OCI-LY7 (cell line): ENCODE results near the gene IFNL2. TPM values are rescaled to one million over a fixed set of nuclear protein-coding genes. Genes with fewer than 3 reads are reported as not detected.

Experiments
- BruUV-seq: library from RNA; stranded (reverse); fragments of 400-500 nt; replicated peaks from 2 replicates; lab custom pipeline; 2021; lab: Mats Ljungman, UMichigan
- CTCF ChIA-PET: fragments of 300-600 bp; sonication (Branson Sonifier 250); formaldehyde crosslinking; loops from one replicate; lab custom pipeline; 2022; ENCODE audit warnings: antibody characterized with exemption; ENCODE audit not compliant: unreplicated experiment; lab: Charles Lee
- POLR2A ChIA-PET: fragments of 300-600 bp; sonication (Branson Sonifier 250); formaldehyde crosslinking; loops from one replicate; lab custom pipeline; 2022; ENCODE audit warnings: antibody characterized with exemption; lab: Charles Lee
- DNase-seq: peaks from one replicate; pipeline ENCODE4 v3.0.0-alpha.2; 2015; ENCODE audit warnings: low spot score
- H2AFZ ChIP-seq: fragments of 200-600 bp; sonication (generic), shearing (Covaris generic); 2 replicates; pipeline ENCODE4 v1.6.1; 2014; ENCODE audit warnings: mild to moderate bottlenecking, antibody characterized with exemption, low read length, moderate library complexity
- H3K27ac ChIP-seq: fragments of 200-600 bp; sonication (generic); 2 replicates; pipeline ENCODE4 v1.5.1; 2014; ENCODE audit warnings: mixed run types, low read depth, mild to moderate bottlenecking, moderate library complexity, low read length, inconsistent platforms; ENCODE audit not compliant: poor library complexity, severe bottlenecking
- H3K36me3 ChIP-seq: fragments of 200-600 bp; sonication (generic); 2 replicates; pipeline ENCODE4 v1.6.1; 2014; ENCODE audit warnings: mild to moderate bottlenecking, antibody characterized with exemption, low read length, moderate library complexity, mixed read lengths; ENCODE audit not compliant: insufficient read depth
- H3K4me1 ChIP-seq: fragments of 200-600 bp; sonication (generic); 2 replicates; pipeline ENCODE4 v1.5.1; 2014; ENCODE audit warnings: mild to moderate bottlenecking, low read length; ENCODE audit not compliant: insufficient read depth, poor library complexity, severe bottlenecking
- H3K4me2 ChIP-seq: fragments of 200-600 bp; sonication (generic); 2 replicates; pipeline ENCODE4 v1.6.1; 2014; ENCODE audit warnings: mild to moderate bottlenecking, low read length
- H3K4me3 ChIP-seq: fragments of 200-600 bp; sonication (generic); 2 replicates; pipeline ENCODE4 v1.5.1; 2014; ENCODE audit warnings: mild to moderate bottlenecking, low read depth, low read length; ENCODE audit not compliant: poor library complexity, severe bottlenecking
- H3K79me2 ChIP-seq: fragments of 200-600 bp; sonication (generic); 2 replicates; pipeline ENCODE4 v1.6.1; 2016; ENCODE audit warnings: low read depth, mild to moderate bottlenecking, low read length, moderate library complexity, mixed read lengths; ENCODE audit not compliant: insufficient read depth
- H3K9me2 ChIP-seq: fragments of 200-600 bp; sonication (generic); 2 replicates; pipeline ENCODE4 v1.6.1; 2016; ENCODE audit warnings: mild to moderate bottlenecking, low read length, mixed read lengths; ENCODE audit not compliant: insufficient read depth
- H3K9me3 ChIP-seq: fragments of 200-600 bp; sonication (generic); 2 replicates; pipeline ENCODE4 v1.6.1; 2014; ENCODE audit warnings: mild to moderate bottlenecking, mixed run types, low read length, mixed read lengths
- H4K20me1 ChIP-seq: fragments of 200-600 bp; sonication (generic); 2 replicates; pipeline ENCODE4 v1.6.1; 2014; ENCODE audit warnings: mild to moderate bottlenecking, antibody characterized with exemption, low read length, moderate library complexity, mixed read lengths; ENCODE audit not compliant: insufficient read depth
- CTCF ChIP-seq: fragments of 200-600 bp; sonication (generic); conservative IDR thresholded peaks from 2 replicates; pipeline ENCODE4 v1.5.1; 2014; ENCODE audit warnings: mild to moderate bottlenecking, antibody characterized with exemption, low read length, moderate library complexity, mixed read lengths
- EZH2phosphoT487 ChIP-seq: fragments of 200-600 bp; sonication (generic); IDR thresholded peaks from 2 replicates; pipeline ENCODE4 v1.6.1; 2018; ENCODE audit warnings: low read depth, borderline replicate concordance, mild to moderate bottlenecking, mixed run types, antibody characterized with exemption, low read length, moderate library complexity, mixed read lengths
- intact Hi-C: fragments of 100-400 bp; cut with micrococcal nuclease; formaldehyde crosslinking; loops from one replicate; pipeline ENCODE4 v1.10.0; 2022; ENCODE audit not compliant: unreplicated experiment
- total RNA-seq, 2 experiments: library from RNA; depleted of rRNA in 1 of 2; stranded (reverse); fragments of >200 nt in 1 of 2; shearing (Covaris generic) in 1 of 2; gene quantifications; 2 replicates each; pipeline ENCODE4 v1.2.3, GENCODE V29; 2014 to 2022

IFNL2 gene
- total RNA-seq, 2 experiments from 2014 or later: not detected

DNA sequence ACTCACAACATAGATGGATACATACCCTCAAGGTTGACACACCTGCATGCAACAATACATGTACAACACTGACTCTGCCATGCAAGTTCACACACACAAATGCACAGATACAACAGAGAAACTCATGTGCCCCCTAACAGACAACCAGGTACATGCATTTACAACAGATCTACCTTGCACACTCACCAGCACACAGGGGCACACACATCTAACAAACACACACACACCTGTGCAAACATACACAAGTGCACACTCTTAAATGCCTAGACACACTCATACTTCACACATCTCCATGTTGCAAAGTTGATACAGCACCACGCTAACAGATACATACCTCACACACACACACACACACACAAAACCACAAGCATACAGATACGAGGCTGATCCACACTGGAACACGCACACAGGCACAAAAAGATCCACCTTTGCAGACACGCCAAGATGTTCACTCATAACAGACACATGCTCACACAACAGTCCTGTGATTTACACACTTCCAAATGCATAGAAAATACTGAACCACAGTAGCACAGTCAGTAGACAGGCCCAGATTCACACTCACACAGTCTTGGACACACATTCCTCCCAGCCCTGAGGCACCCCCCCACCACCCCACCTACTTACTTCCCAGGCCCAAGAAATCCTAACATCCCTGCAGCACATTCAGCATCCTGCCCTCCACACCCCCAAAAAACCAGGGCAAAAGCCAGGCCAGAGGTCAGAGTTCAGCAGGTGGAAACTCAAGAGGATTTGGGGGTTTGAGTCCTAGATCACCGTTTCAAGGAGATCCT, 51.1 kb downstream of the IFNL2 start:
- H4K20me1 ChIP-seq: no peaks in the 10 kb centered on the region
- POLR2A ChIA-PET: no interaction called here
- no peaks in the 10 kb centered on the region for H3K36me3 ChIP-seq
- no peaks in the 10 kb centered on the region for H3K79me2 ChIP-seq
- H3K9me3 ChIP-seq: no peaks in the 10 kb centered on the region
- H3K4me1 ChIP-seq: no peaks in the 10 kb centered on the region
- intact Hi-C loops: no loop called here
- BruUV-seq: no TSS peak
- H3K4me2 ChIP-seq: peak overlapping the region; percentile 6; the same call in 1 of the 2 replicates
- TF ChIP-seq CTCF (no peak), EZH2phosphoT487 (no peak)
- H2AFZ ChIP-seq: no peak overlapping the region
- no peak for DNase-seq
- H3K27ac ChIP-seq: no peak overlapping the region
- no peak overlapping the region for H3K4me3 ChIP-seq
- CTCF ChIA-PET: no interaction called here
- H3K9me2 ChIP-seq: no peaks in the 10 kb centered on the region

Other genes with a start within 250 kb of the IFNL2 start
- 1.0 TPM in 1 of 2 replicates, not detected in the other for gene FBXO27, start 235.8 kb upstream of the IFNL2 start, total RNA-seq (2014; rRNA removed; shearing (Covaris generic))
- 9.6 and 10.5 TPM in 2 replicates for gene FBXO27, start 235.8 kb upstream of the IFNL2 start, total RNA-seq (2022)
- not detected in 2 replicates for gene ACP7, start 184.0 kb upstream of the IFNL2 start, total RNA-seq (2014; rRNA removed; shearing (Covaris generic))
- gene ACP7, start 184.0 kb upstream of the IFNL2 start, total RNA-seq (2022): not detected in 2 replicates
- 7.8 and 8.1 TPM in 2 replicates for gene PAK4, start 142.6 kb upstream of the IFNL2 start, total RNA-seq (2014; rRNA removed; shearing (Covaris generic))
- 26.7 and 34.8 TPM in 2 replicates for gene PAK4, start 142.6 kb upstream of the IFNL2 start, total RNA-seq (2022)
- gene NCCRP1, start 71.4 kb upstream of the IFNL2 start, total RNA-seq (2014; rRNA removed; shearing (Covaris generic)): not detected in 2 replicates
- not detected in 2 replicates for gene NCCRP1, start 71.4 kb upstream of the IFNL2 start, total RNA-seq (2022)
- gene SYCN, start 64.1 kb upstream of the IFNL2 start, total RNA-seq (2014; rRNA removed; shearing (Covaris generic)): not detected in 2 replicates
- not detected in 2 replicates for gene SYCN, start 64.1 kb upstream of the IFNL2 start, total RNA-seq (2022)
- gene IFNL3, start 23.4 kb upstream of the IFNL2 start, total RNA-seq (2014; rRNA removed; shearing (Covaris generic)): not detected in 2 replicates
- gene IFNL3, start 23.4 kb upstream of the IFNL2 start, total RNA-seq (2022): not detected in 2 replicates
- not detected in 2 replicates for gene IFNL4, start 19.5 kb upstream of the IFNL2 start, total RNA-seq (2014; rRNA removed; shearing (Covaris generic))
- gene IFNL4, start 19.5 kb upstream of the IFNL2 start, total RNA-seq (2022): not detected in 2 replicates
- gene IFNL1, start 28.0 kb downstream of the IFNL2 start, total RNA-seq (2014; rRNA removed; shearing (Covaris generic)): not detected in 2 replicates
- gene IFNL1, start 28.0 kb downstream of the IFNL2 start, total RNA-seq (2022): not detected in 2 replicates
- gene LRFN1, start 52.5 kb downstream of the IFNL2 start, total RNA-seq (2014; rRNA removed; shearing (Covaris generic)): 1.2 and 2.0 TPM in 2 replicates
- 2.8 and 3.6 TPM in 2 replicates for gene LRFN1, start 52.5 kb downstream of the IFNL2 start, total RNA-seq (2022)
- gene GMFG, start 67.6 kb downstream of the IFNL2 start, total RNA-seq (2014; rRNA removed; shearing (Covaris generic)): 135 and 183 TPM in 2 replicates
- 230 and 314 TPM in 2 replicates for gene GMFG, start 67.6 kb downstream of the IFNL2 start, total RNA-seq (2022)
- 46.2 and 59.4 TPM in 2 replicates for gene SAMD4B, start 74.0 kb downstream of the IFNL2 start, total RNA-seq (2014; rRNA removed; shearing (Covaris generic))
- 60.0 and 68.8 TPM in 2 replicates for gene SAMD4B, start 74.0 kb downstream of the IFNL2 start, total RNA-seq (2022)
- gene PAF1, start 122.7 kb downstream of the IFNL2 start, total RNA-seq (2014; rRNA removed; shearing (Covaris generic)): 33.1 and 35.4 TPM in 2 replicates
- gene PAF1, start 122.7 kb downstream of the IFNL2 start, total RNA-seq (2022): 45.9 and 46.8 TPM in 2 replicates
- gene MED29, start 123.0 kb downstream of the IFNL2 start, total RNA-seq (2014; rRNA removed; shearing (Covaris generic)): 15.7 and 28.3 TPM in 2 replicates
- 31.2 and 31.3 TPM in 2 replicates for gene MED29, start 123.0 kb downstream of the IFNL2 start, total RNA-seq (2022)
- gene ZFP36, start 138.5 kb downstream of the IFNL2 start, total RNA-seq (2014; rRNA removed; shearing (Covaris generic)): 19.4 and 21.8 TPM in 2 replicates
- gene ZFP36, start 138.5 kb downstream of the IFNL2 start, total RNA-seq (2022): 55.9 and 57.2 TPM in 2 replicates
- 28.3 and 30.4 TPM in 2 replicates for gene PLEKHG2, start 144.3 kb downstream of the IFNL2 start, total RNA-seq (2014; rRNA removed; shearing (Covaris generic))
- 65.9 and 68.2 TPM in 2 replicates for gene PLEKHG2, start 144.3 kb downstream of the IFNL2 start, total RNA-seq (2022)
- 538 and 634 TPM in 2 replicates for gene RPS16, start 167.6 kb downstream of the IFNL2 start, total RNA-seq (2014; rRNA removed; shearing (Covaris generic))
- gene RPS16, start 167.6 kb downstream of the IFNL2 start, total RNA-seq (2022): 3,661 and 4,044 TPM in 2 replicates
- gene SUPT5H, start 177.2 kb downstream of the IFNL2 start, total RNA-seq (2014; rRNA removed; shearing (Covaris generic)): 70.1 and 74.6 TPM in 2 replicates
- 168 and 175 TPM in 2 replicates for gene SUPT5H, start 177.2 kb downstream of the IFNL2 start, total RNA-seq (2022)
- 98.1 and 116 TPM in 2 replicates for gene TIMM50, start 212.4 kb downstream of the IFNL2 start, total RNA-seq (2014; rRNA removed; shearing (Covaris generic))
- gene TIMM50, start 212.4 kb downstream of the IFNL2 start, total RNA-seq (2022): 91.1 and 93.2 TPM in 2 replicates
- gene DLL3, start 230.6 kb downstream of the IFNL2 start, total RNA-seq (2014; rRNA removed; shearing (Covaris generic)): 3.4 and 4.4 TPM in 2 replicates
- gene DLL3, start 230.6 kb downstream of the IFNL2 start, total RNA-seq (2022): 3.2 and 4.4 TPM in 2 replicates
- gene SELENOV, start 246.7 kb downstream of the IFNL2 start, total RNA-seq (2014; rRNA removed; shearing (Covaris generic)): not detected in 2 replicates
- gene SELENOV, start 246.7 kb downstream of the IFNL2 start, total RNA-seq (2022): not detected in 2 replicates